Measurements from ENCODE around the gene VEGFD.

- TF ChIP-seq CTCF (IDR thresholded peaks at IDR 0.05; ENCODE audit: insufficient read depth, low read length, poor library complexity, severe bottlenecking) (no peak), EZH2phosphoT487 (conservative IDR thresholded peaks at IDR 0.05; ENCODE audit: low read length) (no peak)
Measured at GRCh38 chrX:15322472-15322871, 61.7 kb downstream of the VEGFD start.
